Measurements from ENCODE around the gene ANKRD61.
"Not testable (repeated sequence)": the region's sequence is repeated elsewhere in the genome, so short reads cannot be mapped to it uniquely, and the experiment has no call there.

ANKRD61 gene

DNA sequence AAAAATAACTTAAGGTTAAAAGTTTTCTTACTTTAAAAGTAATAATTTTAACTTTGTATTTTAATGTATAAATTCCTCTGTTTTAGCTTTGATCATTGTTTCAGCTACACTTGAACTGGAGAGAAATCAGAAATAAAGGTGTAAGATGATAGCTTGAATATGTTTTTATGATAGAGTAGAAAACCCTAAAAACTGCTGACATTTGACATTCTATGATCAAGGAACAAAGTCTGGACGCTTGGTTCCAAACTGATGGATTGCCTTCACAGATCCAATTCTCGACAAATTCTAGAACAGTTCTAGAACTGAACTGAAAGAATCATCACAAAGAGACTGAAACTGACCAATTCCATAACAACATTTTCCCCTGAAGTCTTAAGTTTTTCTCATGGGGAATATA is at the start of gene ANKRD61:
ANKRD61 (plus strand) TSS at position 389 of the 400 bp plus-strand sequence; CDS start at position 389, 0 bp downstream.
- DNase-seq = no peak

DNA sequence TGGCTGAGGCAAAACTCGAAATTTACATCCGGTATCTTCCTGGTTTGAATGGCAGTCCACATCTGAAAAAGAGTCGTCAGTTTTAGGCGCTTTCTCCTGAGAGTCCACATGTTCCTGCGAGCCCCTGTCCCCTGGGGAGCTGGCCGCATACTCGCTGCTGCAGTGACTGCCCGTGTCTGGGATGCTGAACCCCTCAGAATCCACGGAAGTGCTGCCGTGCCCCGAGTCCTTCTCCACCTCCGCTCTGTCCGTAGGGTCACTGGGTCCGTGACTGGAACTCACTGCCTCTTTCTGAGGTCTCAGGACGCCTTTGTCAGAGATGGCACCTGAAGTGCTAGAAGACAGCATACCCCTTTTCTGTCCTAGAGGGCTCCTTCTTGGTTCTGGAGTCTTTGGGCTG is 44.1 kb upstream of the ANKRD61 start:
- not testable (repeated sequence) for DNase-seq

DNA sequence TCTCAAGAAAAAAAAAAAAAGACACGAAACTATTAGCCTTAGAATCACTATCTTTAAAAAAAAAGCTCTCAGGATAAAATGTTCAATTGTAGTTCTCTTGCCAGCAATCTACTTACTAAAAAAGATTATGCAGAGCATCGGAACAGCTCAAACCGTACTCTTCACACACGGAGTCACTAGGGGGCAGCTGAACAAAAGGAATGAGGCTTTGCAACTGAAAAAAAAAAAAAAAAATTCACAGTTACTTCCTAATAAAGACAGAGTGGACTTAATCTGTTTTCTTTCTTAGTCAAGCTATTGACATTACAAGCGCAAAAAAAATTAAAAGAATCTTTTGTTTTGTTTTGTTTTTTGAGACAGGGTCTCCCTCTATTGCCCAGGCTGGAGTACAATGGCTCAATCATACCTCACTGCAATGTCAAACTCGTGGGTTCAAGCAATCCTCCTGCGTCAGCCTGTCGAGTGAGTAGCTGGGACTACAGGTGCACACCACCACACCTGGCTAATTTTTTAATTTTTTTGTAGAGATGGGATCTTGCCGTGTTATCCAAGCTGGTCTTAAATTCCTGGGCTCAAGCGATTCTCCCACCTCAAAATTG is 33.9 kb upstream of the ANKRD61 start:
- peak in 1 of 14 donors; percentile 15 for DNase-seq

DNA sequence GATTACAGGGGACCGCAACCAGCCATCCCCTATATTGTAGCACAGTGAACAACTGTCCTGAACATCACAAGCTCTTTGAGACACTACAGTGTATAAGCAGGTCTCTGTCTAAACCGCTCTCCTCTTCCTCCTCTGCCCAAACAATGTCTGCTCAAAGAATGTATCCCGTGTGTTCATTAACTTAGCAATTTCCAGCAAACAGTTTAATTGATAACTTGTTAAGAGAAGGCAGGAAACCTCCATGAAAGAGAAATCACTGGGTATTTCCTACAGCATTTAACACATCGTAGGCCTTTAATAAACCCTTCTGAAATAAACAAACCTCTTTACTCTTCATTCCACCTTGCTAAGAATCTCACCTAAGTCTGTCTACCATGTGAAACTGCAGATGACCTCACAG is 23.8 kb upstream of the ANKRD61 start:
- DNase-seq = no peak

DNA sequence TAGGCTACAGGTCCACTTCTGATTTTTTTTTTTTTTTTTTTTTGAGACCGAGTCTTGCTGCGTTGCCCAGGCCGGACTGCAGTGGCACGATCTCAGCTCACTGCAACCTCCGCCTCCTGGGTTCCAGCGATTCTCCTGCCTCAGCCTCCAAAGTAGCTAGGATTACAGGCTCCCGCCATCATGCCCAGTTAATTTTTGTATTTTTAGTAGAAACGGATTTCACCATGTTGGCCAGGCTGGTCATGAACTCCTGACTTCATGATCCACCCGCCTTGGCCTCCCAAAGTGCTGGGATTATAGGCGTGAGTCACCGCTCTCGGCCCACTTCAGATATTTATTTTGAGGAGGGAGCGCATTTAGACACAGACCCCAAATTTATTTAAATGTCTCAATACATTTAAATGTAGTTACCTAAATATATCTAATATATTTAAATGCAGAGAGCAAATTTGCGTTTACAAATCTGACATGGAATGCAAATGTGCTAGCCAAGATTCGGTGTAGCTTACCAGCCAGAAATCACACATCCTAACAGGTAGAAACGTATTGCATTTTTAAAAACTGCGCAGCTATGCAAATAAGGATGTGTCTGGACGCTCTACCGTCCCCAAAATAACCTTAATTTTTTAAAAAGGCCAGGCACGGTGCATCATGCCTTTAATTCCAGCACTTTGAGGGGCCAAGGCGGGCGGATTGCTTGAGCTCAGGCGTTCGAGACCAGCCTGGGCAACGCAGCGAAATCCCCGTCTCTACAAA is 23.2 kb upstream of the ANKRD61 start:
- DNase-seq = not testable (repeated sequence)

DNA sequence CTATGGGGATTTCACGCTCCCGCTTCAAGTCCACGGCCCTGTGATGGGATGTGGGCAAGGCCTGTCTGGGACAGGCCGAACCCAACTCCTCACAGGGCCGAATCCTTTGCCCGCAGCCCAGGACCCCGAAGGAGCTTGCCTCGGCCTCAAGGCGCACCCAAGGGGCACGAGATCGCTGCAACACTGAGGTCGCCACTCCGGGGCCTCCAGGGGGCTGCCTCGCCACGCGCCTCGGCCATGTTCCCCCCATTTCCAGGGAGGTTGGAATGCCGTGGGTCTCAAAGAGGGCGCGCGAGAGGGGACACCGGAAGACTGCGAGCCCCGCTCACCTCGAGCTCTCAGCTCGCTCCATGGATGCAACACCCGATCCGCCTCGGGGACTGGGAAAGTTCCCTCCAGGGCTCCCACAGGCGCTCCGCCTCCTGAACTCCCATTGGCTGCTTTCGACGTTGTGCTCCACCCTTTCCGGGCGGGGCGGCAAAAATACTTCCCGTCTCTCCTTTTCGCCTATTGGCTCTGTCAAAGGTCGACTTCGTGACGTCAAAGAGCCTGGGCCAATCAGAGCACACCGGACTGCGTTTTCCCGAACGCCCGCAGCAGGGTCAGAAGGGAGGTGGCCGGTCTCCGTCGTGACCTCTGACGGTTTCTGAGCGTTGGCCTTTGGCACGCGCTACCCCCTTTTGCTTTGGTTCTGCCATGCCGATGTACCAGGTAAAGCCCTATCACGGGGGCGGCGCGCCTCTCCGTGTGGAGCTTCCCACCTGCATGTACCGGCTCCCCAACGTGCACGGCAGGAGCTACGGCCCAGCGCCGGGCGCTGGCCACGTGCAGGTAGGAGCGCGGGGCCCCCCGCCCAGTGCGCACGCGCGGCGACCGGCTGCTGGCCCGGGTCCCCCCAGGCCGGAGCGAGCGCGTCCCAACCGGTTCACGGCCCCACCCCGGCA is 22.2 kb upstream of the ANKRD61 start, which contains the start of the genes AIMP2 and PMS2:
AIMP2 (plus strand) TSS at position 605 of the 944 bp plus-strand sequence; CDS start at position 697, 92 bp downstream.
PMS2 (minus strand) TSS at position 382 of the 944 bp plus-strand sequence; CDS start at position 352, 30 bp downstream.
- peak; percentile 78 to 98 (median 97) for DNase-seq

DNA sequence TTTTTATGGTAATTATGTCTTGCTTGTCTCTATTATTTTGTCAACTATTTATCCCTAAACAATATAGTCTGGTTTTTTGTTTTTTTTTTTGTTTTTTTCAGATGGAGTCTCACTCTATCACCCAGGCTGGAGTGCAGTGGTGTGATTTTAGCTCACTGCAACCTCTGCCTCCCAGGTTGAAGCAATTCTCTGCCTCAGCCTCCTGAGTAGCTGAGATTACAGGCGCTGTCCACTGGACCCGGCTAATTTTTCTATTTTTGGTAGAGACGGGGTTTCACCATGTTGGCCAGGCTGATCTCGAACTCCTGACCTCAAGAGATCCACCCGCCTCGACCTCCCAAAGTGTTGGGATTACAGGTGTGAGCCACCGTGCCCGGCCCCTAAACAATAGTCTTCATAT is 20.8 kb upstream of the ANKRD61 start:
- DNase-seq = not testable (repeated sequence)

DNA sequence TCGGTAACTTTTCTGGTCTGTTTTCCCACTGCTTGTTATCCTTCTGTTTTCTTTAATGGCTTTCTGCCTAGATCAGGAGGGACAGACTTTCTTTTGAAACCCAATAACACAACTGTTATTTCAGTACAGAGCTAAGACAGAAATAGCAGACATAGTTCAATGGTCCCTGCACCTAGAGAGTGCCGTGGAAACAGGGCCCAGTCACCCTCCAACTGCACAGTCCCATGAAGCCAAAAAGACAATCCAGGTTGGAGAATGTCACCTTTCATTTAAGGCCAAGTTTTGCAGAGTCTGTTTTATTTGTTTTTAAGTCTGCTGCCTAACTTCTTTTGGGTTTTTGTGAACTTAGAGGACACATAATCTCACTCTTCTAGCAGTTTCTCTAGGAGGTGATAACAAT is 19.6 kb upstream of the ANKRD61 start:
- DNase-seq = no peak

DNA sequence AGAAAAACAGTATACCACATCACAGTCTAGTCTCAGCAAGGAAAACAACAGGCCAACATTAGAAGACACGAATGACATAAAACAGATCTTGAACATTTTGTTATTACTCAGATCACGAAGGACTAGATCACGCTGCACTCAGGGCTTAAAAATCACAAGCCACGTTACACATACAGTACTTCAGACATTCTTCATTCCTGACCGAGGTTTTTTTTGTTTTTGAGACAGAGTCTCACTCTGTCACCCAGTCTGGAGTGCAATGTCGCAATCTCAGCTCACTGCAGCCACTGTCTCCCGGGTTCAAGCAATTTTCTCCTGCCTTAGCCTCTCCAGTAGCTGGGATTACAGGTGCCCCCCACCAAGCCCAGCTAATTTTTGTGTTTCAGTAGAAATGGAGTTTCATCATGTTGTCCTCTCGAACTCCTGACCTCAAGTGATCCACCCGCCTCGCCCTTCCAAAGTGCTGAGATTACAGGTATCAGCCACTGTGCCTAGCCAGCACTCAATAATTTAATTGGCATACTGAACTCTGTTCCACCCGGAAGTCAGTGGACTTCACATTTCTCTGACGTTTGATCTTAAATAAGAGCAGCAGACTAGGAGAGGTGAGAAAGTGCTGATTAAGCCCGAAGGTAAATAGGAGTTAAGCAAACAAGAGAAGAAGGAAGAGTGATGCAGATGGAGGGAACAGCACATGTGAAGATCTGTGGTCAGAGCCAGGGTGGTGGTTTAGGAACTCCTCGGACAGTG is 18.6 kb upstream of the ANKRD61 start:
- DNase-seq = no peak

DNA sequence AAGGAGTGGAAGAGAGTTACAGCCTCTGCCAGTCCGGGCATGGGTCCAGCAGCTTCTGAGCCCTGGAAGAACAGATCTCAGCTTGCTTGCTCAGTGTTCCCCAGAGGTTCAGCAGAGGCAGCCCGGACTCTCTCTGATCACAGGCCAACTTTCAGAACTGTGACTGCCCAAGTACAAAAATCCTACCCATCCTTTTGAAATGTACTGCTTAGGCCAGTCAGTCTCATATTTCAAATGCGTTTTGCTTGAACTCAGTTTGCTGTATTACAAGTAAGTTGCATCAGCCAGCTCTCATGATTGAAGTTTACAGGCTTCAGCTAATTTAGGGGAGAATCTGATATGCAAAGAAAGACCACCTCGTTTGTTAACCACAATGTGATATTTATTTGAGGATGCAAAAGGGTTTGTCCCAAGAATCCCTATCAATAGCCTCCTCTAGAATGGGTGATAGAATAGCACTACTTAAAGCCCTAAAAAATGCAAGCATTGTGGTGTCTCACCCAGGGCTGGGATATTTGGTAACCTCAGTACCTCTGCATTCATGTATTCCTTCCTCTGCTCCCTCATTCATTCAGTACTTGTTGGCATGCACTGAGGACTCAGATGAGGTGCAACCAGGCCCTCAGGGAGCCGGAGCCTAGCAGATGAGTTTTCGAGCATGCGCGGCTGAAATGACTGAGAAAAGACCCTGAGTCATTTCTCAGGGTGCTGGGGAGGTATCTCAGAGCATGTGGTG is 15.1 kb upstream of the ANKRD61 start:
- peak in 6 of 14 donors; percentile 3 to 22 (median 10) for DNase-seq

DNA sequence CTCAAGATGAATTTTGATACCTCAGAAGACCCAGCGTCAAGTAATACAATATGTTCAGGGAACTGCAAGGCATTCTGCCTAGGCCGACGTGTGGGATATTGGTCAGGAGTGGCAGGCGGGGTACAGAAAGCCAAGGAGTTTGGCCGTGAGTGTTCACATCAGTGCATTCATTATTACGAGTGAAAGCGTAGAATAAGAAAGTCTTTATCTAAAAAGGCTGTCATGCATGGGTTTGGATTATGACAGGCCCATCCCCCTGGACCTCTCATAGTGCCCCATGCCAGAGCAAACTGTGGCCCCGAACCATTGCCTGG is 14.6 kb upstream of the ANKRD61 start:
- no peak for DNase-seq

DNA sequence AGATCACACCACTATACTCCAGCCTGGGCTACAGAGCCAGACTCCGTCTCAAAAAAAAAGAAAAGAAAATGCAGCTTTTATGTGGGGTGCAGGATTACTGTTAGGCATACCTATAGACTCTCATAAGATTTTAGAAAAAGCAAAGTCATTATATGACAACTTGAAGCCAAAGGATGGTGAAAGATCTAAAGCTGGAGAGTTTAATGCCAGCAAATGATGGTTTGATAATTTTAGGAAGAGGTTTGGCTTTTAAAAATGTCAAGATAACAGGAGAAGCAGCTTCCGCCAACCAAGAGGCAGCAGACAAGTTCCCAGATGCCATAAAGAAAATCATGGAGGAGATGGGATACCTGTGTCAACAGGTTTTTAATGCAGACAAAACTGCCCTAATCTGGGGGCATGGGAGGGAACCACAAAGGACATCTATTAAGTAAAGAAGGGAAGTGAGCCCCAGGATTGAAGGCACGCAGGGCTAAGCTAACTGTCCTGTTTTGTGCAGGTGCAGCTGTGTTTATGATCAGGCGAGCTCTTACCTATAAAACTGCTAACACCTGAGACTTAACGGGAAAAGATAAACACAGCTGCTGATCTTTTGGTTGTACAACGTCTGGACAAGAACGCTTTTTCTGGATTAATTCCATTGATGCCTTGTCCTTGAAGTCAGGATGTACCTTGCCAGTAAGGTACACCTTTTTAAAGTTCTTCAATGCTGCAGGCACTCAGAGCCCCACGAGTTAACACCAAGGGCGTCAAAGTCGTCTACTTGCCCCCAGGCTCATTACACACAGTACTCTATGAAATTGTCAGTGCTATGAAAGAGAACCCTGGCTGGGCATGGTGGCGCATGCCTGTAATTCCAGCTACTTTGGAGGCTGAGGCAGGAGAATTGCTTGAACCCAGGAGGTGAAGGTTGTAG is 10.5 kb upstream of the ANKRD61 start:
- DNase-seq = no peak

DNA sequence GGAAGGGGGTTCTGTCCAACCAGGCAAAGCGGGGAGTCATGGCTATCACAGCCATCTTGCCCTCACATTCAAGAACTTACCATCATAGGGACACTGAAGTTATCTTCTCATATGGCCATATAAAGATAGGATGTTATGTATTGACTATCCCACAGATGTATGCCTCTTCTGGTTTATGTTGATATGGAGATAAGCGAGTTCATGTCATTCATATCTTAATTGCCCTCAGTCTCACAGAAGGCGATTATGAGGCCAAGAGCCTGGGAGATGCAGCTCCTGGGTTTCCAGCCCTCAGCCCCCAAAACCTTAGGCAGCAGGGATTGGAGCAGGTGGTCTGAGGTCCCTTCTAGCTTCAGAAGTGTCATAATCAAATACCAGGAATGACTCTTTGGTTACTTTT is 8.5 kb upstream of the ANKRD61 start:
- DNase-seq = no peak

DNA sequence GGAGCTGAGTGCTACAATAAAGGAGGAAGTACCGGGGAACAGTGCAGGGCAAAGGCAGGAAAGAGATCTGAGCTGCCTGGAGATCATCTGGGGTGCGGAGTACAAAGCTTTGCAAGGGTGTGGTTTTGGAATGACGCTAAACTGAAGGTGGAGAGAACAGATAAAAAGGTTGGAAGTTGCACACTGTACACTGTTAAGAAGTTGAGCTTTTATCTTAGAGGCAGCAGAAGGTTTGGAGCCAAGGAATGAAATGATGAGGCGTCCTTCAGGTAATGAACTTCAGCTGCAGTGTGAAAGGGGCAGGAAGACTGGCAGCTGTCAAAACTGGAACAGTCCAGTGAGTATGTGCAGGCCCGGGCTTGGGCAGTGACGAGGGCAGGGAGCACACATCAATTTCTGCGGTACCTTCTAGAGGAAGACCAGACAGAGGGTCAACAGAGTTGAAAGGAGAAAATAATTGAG is 7.2 kb upstream of the ANKRD61 start:
- no peak for DNase-seq

DNA sequence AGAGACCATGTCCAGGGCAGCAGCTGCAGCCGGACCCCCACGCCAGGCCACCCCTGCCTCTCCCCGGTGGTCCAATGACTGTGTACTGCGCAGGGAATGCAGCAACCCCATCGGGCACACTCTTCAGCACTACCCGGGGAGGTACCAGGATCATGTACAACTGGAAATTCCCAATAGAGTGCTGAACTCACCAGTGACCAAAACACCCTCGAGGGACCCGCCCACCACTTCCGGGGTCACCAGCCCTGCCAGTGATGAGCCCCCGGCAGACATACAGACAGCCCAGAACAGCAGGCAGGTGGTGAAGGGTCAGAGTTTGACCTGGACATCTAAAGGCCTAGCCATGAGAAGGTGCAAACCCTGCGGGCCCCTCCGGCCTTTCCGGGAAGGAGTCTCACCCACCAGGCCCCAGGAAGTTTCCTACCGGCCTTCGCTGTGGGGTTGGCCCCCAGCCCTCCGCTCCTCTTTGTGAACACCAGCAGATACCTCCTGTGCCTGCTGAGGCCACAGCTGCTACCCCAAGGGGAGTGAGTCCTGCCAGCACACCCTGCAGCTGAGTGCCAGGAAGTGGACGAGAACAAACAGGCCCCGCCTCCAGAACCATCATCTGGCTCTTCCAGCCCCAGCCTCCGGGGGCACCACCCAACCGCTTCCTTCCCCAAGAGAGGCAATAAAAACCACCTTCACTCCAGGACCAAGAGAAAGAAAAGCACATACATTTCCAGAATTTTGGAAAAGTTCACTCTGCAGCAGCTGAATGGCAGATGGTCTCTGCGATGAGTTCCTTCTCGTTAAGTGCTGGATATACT is 5.0 kb upstream of the ANKRD61 start:
- peak in 5 of 14 donors; percentile 8 to 43 (median 17) for DNase-seq

DNA sequence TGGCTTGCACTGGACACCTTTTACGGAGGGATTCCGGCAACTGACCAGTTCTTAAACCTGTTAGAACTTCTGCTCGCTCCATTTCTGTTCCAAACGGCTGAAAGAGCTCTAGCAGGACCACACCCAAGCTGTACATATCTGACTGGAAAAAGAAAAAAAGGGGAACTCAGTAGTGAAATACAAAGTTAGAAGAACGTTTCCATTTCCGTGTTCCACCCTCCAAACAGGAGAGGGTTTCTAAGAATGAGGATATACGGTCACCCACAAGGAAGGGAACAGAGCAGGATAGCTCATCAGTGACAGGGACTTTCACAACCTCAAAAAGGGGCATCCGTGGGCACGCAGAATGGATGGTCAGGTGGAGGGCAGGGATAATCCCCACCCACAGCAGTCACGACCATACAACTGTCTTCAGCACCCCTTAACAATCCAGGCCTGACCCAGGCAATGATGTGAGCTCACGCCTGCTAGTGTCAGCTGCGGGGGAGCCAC is 4.3 kb upstream of the ANKRD61 start:
- no peak for DNase-seq

DNA sequence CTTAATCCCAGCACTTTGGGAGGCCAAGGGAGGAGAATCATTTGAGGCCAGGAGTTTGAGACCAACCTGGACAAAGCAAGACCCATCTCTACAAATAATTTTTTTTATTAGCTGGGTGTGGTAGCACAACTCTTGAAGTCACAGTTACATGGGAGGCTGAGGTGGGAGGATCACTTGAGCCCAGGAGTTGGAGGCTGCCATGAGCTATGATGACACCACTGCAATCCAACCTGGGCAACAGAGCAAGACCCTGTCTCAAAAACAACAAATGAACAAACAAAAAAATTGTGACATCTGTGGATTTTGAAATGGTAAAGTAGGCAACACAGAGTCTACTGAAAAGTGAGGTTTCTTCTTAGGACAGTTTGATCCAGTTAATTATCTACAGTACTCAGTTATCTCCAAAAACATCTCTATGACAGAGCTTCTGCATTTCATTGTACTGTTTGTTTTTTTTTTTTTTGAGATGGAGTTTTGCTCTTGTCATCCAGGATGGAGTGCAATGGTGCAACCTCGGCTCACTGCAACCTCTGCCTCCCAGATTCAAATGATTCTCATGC is 3.3 kb upstream of the ANKRD61 start:
- DNase-seq = no peak

DNA sequence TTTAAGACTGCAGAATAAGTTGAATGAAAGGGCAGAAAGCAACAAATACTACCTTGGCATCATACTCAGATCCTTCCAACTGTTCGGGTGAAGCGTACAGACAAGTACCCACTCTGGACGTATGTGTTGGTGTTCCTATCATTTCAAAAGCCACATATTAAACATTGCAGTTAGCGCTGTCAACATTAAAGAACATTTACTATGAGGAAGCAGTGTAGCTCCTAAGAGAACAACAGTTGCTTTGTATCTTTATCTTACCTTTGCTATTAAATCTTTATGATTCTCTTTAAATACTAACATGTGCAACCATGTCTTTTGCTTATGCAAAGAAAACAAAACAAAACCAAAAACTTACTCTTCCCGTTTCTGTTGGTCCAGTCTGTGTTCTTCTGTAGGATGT is 2.6 kb upstream of the ANKRD61 start:
- no peak for DNase-seq

DNA sequence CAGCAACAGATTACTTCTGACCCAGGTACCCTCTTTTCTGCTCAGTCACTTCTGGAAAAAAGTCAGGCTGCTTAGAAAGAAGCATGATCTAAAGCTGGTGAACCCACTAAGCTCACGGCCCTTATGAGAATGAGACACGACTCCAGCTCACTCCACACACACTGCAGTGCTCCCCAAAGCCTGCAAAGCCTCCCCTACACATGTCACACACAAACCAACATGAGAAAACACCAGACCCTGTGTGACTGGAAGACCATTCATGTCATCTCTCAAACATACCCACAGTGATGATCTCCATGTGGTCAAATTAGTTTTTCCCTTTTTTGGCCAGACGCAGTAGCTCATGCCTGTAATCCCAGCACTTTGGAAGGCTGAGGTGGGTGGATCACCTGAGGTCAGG is 391 bp downstream of the ANKRD61 start:
- DNase-seq = no peak
